Epithelial cell of proximal tubule (primary cell): Measurements from ENCODE around the gene PDZRN3. TPM values are rescaled to one million over a fixed set of nuclear protein-coding genes. Genes with fewer than 3 reads are reported as not detected.

Source experiments
- DNase-seq: peaks from one replicate; pipeline ENCODE4 v3.0.0-alpha.2; 2011; ENCODE audit warnings: low read depth
- H3K4me3 ChIP-seq: 2 replicates; pipeline ENCODE4 v1.5.1; 2011; ENCODE audit warnings: low read depth, mild to moderate bottlenecking, low read length
- total RNA-seq: library from RNA; depleted of rRNA; stranded (reverse); fragments of >200 nt; gene quantifications from 2 replicates; pipeline ENCODE4 v1.2.3, GENCODE V29; 2015
- TF ChIP-seq, protein P1 (sequence below): conservative IDR thresholded peaks from 2 replicates; pipeline ENCODE4 v1.5.1; 2012; ENCODE audit warnings: low read depth, mild to moderate bottlenecking, low read length

Gene PDZRN3
- total RNA-seq, 1 donor from 2014 or later = 0.17 TPM

DNA sequence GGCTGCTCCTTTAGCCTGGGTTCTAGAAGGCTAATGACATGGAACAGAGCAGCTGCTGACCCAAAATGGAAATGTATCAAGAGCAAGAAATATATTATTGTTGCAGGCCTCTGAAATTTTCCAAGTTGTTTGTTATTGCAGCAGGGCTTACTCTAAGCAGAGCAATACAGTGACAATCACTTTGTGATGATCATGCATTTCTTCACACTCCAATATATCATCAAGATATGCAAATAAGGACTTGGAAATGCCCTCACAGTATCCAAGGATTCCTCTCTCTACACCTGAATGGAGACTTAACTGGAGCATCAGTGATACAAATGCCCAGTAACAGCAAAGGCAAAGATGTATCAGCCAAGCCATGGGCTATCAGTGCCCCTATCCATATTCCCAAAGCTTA, 89.6 kb downstream of the PDZRN3 start:
- TF ChIP-seq, protein P1, sequence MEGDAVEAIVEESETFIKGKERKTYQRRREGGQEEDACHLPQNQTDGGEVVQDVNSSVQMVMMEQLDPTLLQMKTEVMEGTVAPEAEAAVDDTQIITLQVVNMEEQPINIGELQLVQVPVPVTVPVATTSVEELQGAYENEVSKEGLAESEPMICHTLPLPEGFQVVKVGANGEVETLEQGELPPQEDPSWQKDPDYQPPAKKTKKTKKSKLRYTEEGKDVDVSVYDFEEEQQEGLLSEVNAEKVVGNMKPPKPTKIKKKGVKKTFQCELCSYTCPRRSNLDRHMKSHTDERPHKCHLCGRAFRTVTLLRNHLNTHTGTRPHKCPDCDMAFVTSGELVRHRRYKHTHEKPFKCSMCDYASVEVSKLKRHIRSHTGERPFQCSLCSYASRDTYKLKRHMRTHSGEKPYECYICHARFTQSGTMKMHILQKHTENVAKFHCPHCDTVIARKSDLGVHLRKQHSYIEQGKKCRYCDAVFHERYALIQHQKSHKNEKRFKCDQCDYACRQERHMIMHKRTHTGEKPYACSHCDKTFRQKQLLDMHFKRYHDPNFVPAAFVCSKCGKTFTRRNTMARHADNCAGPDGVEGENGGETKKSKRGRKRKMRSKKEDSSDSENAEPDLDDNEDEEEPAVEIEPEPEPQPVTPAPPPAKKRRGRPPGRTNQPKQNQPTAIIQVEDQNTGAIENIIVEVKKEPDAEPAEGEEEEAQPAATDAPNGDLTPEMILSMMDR = no peak
- no peak overlapping the region for H3K4me3 ChIP-seq
- no peak for DNase-seq

DNA sequence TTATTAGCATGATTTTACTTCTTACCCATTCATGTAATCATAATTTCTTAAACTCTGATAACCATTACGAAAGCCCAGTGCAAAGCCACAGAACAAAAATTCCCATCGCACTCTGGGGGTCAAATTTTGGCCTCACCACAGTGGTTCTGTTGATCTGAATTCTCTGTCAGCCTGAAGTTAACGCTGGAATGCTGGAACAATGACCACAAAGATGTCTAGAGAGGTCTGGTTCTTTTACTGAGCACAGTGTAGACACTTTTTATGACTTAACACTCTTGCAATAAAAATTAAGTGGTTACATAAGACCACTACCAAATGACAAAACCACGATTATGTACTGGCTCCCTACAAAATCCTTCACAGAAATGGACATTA, 94.7 kb downstream of the PDZRN3 start:
- H3K4me3 ChIP-seq = no peak overlapping the region

DNA sequence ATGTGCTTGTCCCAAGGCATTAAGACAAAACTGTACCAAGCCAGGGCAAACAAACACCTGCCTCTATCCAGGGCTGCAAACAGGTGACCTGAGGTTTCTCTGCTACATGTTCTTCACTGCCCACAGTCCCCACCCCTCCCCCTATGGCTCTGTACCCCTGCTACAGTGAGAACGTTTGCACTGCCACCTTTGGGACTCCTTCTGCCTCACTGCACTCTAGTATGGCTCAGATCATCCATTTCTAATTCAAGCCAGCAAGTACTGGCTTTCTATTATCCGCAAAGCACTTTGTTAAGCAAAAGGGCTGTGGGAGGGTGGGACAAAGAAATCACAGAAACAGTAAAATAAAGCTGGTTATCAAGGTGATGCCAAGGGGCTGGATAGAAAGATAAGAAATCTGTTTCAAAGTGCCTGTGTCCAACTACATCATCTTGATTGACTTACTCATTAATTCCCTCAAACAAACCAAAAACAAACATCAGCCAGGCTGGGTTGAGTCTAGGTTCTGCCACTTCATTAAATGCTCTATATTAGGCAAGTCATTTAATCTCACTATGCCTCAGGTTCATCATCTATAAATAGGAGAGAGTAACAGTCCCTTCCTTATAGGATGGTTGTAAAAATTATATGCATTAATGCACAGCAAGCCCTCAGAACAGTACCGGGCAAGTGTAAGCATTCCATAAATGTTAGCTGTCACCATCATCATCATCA, 95.3 kb downstream of the PDZRN3 start:
- TF ChIP-seq, protein P1 = no peak
- DNase-seq = no peak
- H3K4me3 ChIP-seq = no peak overlapping the region

More for the DNA sequence above, 94.7 kb downstream of the PDZRN3 start:
- TF ChIP-seq, protein P1 = no peak
- DNase-seq = no peak

DNA sequence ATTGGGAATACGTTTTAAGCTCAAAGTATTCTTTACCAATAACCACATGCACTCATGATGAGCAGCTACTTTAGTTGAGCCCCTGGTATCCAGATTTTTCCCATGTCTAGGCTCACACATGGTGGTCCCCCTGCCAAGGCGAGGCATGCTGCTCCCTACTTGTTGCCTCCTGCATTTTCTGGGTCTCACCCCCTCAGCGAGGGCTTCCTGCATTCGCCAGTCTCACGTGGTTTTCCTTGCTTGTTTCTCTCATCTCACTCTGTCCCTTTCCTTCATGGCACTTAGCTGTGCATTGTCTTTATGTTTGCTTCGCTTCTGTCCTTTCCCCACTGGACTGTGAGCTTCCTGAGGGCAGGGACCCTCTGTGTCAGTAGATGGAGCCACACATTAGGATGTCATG, 99.2 kb downstream of the PDZRN3 start:
- H3K4me3 ChIP-seq = no peak overlapping the region
- no peak for DNase-seq
- TF ChIP-seq, protein P1 = no peak

DNA sequence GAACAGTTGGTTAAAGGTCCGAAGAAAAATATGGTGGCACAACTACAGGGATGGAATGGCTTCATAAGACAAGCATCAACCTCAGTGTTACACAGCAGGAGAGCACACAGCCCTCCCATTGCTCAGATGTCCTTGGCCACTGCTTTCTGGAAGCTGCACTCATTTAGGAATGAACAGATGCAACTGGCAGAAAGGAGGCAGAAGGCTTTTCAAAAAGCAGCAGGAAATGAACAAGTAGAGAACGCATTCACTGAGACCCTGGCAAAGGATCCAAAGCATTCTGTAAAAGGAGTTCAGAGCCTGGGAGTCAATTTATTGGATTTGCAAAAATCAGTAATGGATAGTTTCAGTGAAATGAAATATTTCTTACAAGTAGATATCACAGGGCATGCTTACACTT, 101.1 kb downstream of the PDZRN3 start:
- no peak overlapping the region for H3K4me3 ChIP-seq
- DNase-seq = no peak
- TF ChIP-seq, protein P1 = no peak

DNA sequence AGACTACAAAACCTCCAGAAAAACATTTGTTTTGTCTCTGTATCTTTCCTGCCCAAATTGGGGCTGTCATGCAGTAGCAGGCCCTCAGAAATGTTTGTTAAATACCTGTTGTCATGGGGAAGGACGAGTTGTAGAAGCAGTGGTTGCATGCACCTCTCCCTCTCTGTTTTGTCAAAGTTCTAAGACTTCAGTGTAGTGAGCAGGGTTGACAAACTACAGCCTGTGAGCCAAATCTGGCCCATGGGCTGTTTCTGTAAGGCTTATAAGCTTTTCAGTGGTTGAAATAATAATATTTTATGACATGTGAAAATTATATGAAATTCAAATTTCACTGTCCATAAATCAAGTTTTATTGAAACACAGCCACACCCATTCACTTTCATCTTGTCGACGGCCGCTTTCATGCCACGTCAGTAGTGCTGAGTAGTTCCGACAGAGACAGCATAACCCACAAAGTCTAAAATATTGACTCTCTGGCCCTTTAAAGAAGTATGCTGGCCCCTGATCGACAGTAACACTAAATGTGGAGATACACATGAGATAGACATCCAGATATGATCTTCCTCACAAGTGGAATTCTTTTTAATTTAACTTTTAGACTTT, 102.9 kb downstream of the PDZRN3 start:
- TF ChIP-seq, protein P1 = no peak
- DNase-seq = no peak
- H3K4me3 ChIP-seq = no peak overlapping the region
